Dermis blood vessel endothelial cell (primary cell): ENCODE data around the gene MAML2. TPM values are rescaled to one million over a fixed set of nuclear protein-coding genes. Genes with fewer than 3 reads are reported as not detected.

Experiments used
- DNase-seq: peaks from one replicate; pipeline ENCODE4 v3.0.0; 2010
- total RNA-seq: library from RNA; depleted of rRNA; stranded (reverse); fragments of >200 nt; gene quantifications from 2 replicates; pipeline ENCODE4 v1.2.3, GENCODE V29; 2014

Gene MAML2
- total RNA-seq, 1 donor from 2014 or later, result 6.3 TPM

- DNase-seq, result no peak
These were observed 26.1 kb downstream of the MAML2 start for GRCh38 chr11:96316869-96317268.

- DNase-seq, result no peak
These were observed 27.5 kb downstream of the MAML2 start for GRCh38 chr11:96315476-96315875.

GRCh38 chr11:96314326-96315020 lies 28.5 kb downstream of the MAML2 start:
- peak; percentile 78 for DNase-seq

GRCh38 chr11:96313163-96313562 lies 29.8 kb downstream of the MAML2 start:
- no peak for DNase-seq

- DNase-seq, result peak; percentile 76
These were observed 31.9 kb downstream of the MAML2 start for GRCh38 chr11:96311120-96311568.

GRCh38 chr11:96310236-96310635 lies 32.8 kb downstream of the MAML2 start:
- no peak for DNase-seq

GRCh38 chr11:96309643-96310017 lies 33.4 kb downstream of the MAML2 start:
- DNase-seq, result no peak

GRCh38 chr11:96309016-96309642 lies 33.9 kb downstream of the MAML2 start:
- peak; percentile 88 for DNase-seq

- DNase-seq, result peak; percentile 88
These were observed 35.2 kb downstream of the MAML2 start for GRCh38 chr11:96307776-96308140.

- peak; percentile 100 for DNase-seq
These were observed 35.8 kb downstream of the MAML2 start for GRCh38 chr11:96306933-96307775.

GRCh38 chr11:96306600-96306932 lies 36.4 kb downstream of the MAML2 start:
- DNase-seq, result no peak

GRCh38 chr11:96306071-96306470 lies 36.9 kb downstream of the MAML2 start:
- DNase-seq, result no peak

GRCh38 chr11:96303980-96304379 lies 39.0 kb downstream of the MAML2 start:
- DNase-seq, result no peak

- DNase-seq, result peak; percentile 86
These were observed 39.9 kb downstream of the MAML2 start for GRCh38 chr11:96303064-96303463.

- DNase-seq, result no peak
These were observed 41.2 kb downstream of the MAML2 start for GRCh38 chr11:96301818-96302217.

- no peak for DNase-seq
These were observed 43.7 kb downstream of the MAML2 start for GRCh38 chr11:96299155-96299888.

- DNase-seq, result no peak
These were observed 47.6 kb downstream of the MAML2 start for GRCh38 chr11:96295369-96295768.

- peak; percentile 46 for DNase-seq
These were observed 48.7 kb downstream of the MAML2 start for GRCh38 chr11:96294289-96294688.

GRCh38 chr11:96293598-96294021 lies 49.4 kb downstream of the MAML2 start:
- no peak for DNase-seq

- no peak for DNase-seq
These were observed 49.9 kb downstream of the MAML2 start for GRCh38 chr11:96293109-96293508.

- no peak for DNase-seq
These were observed 50.5 kb downstream of the MAML2 start for GRCh38 chr11:96292291-96293010.

GRCh38 chr11:96290631-96291030 lies 52.4 kb downstream of the MAML2 start:
- no peak for DNase-seq
